Ishikawa (cell line): ENCODE results near the gene LEPROT.

ENCODE experiments used
- CEBPB ChIP-seq: IDR thresholded peaks from 2 replicates; pipeline ENCODE4 v1.6.1; 2012
- EP300 ChIP-seq: IDR thresholded peaks from 2 replicates; pipeline ENCODE4 v1.6.1; 2012; ENCODE audit warnings: borderline replicate concordance
- MAX ChIP-seq: IDR thresholded peaks from 2 replicates; pipeline ENCODE4 v1.6.1; 2012
- NFIC ChIP-seq: IDR thresholded peaks from 2 replicates; pipeline ENCODE4 v1.6.1; 2012
- REST ChIP-seq: IDR thresholded peaks from 2 replicates; pipeline ENCODE4 v1.6.1; 2012; ENCODE audit warnings: low read depth, mild to moderate bottlenecking
- TAF1 ChIP-seq: IDR thresholded peaks from 2 replicates; pipeline ENCODE4 v1.6.1; 2012; ENCODE audit warnings: low read depth, mild to moderate bottlenecking
- TF ChIP-seq, protein P1 (sequence below): IDR thresholded peaks from 2 replicates; pipeline ENCODE4 v1.6.1; 2012

DNA sequence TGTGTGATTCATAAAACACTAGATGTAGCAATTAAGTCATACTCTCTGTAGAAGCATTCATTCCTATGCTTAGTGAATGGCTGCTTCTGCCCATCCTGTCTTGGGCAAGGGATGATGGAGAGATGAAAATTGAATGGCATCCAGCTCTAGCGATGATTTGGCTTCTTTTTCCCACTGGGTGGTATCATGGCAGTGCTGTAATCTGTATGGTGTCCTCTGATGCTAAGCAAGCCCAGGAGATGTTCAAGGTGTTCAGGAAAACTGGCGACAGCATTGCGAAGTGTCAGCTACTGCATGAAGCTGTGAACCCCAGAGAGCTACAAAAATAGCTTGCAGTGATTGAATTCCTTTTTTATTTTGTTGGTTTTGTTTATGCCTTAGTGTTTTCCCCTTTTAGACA, 48.9 kb upstream of the LEPROT start:
- TF ChIP-seq TAF1 (no peak), MAX (no peak), CEBPB (no peak), EP300 (no peak), REST (no peak), NFIC (no peak)
- TF ChIP-seq, protein P1, sequence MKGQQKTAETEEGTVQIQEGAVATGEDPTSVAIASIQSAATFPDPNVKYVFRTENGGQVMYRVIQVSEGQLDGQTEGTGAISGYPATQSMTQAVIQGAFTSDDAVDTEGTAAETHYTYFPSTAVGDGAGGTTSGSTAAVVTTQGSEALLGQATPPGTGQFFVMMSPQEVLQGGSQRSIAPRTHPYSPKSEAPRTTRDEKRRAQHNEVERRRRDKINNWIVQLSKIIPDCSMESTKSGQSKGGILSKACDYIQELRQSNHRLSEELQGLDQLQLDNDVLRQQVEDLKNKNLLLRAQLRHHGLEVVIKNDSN, result no peak
